ENCODE results near the gene ACACA. TPM values are rescaled to one million over a fixed set of nuclear protein-coding genes. Genes with fewer than 3 reads are reported as not detected.

ACACA gene
- total RNA-seq = 116 TPM

GRCh38 chr17:37406635-37407461 lies at the start of gene ACACA, which contains the start of gene TADA2A:
Gene ACACA, minus strand, starts transcription at chr17:37406836. Its CDS starts 537 bp downstream, at chr17:37406299.
Gene TADA2A, plus strand, starts transcription at chr17:37406886. Its CDS starts 4,480 bp downstream, at chr17:37411366.

GRCh38 chr17:37375706-37376105 lies 30.9 kb downstream of the ACACA start, which contains the start of gene C17orf78:
Gene C17orf78, plus strand, starts transcription at chr17:37375985. Its CDS starts 108 bp downstream, at chr17:37376093.

Other genes starting within 250 kb of the ACACA start
- gene C17orf78, start 30.9 kb downstream of the ACACA start, total RNA-seq = not detected
- 41.8 TPM for gene TADA2A, start 50 bp upstream of the ACACA start, total RNA-seq
- gene DUSP14, start 83.1 kb upstream of the ACACA start, total RNA-seq = 16.1 TPM
- gene SYNRG, start 202.6 kb upstream of the ACACA start, total RNA-seq = 47.7 TPM
- gene DDX52, start 236.6 kb upstream of the ACACA start, total RNA-seq = 33.7 TPM